ENCODE data around the gene HECW1.

- TF ChIP-seq CTCF (IDR thresholded peaks at IDR 0.05) (no peak), POLR2A (IDR thresholded peaks at IDR 0.05) (no peak)
These were observed 199.2 kb downstream of the HECW1 start for GRCh38 chr7:43311694-43312093.
